ENCODE data around the gene P2RY8.
"Not testable (repeated sequence)": the region's sequence is repeated elsewhere in the genome, so short reads cannot be mapped to it uniquely, and the experiment has no call there.

P2RY8 gene

DNA sequence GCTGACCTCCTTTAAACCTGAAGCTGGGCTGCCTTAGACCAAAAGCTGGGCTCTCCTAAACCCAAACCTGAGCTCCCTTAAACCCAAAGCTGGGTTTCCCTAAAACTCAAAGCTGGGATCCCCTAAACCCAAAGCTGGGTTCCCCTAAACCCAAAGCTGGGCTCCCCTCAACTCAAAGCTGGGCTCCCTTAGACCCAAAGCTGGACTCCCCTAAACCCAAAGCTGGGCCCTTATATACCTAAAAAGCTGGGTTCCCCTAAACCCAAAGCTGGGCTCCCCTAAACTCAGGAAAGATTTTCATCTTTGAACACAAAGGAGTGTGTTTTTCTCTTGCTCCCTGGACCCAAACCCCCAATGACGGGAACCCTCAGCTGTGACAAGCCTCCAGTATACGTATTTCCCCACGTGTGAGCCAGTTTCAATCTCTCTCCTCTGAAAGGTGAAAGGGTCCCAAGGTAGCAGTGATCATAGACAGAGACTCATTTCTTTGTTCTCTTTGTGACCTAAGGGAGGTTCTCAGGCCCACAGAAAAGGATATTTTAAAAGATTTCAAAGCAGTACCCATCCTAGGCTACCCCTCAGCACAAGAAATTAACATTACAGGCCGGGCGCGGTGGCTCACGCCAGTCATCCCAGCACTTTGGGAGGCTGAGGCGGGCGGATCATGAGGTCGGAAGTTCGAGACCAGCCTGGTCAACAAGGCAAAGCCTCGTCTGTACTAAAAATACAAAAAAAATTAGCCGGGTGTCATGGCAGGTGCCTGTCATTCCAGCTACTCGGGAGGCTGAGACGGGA lies 52.9 kb downstream of the P2RY8 start:
- H3K4me3 ChIP-seq (ENCODE audit: low read length) = no peak overlapping the region
- no peak for DNase-seq (ENCODE audit: low read depth)
- TF ChIP-seq CTCF (IDR thresholded peaks at IDR 0.05; ENCODE audit: insufficient read depth, low read depth, low read length, missing control alignments) = no peak

GRCh38 chrX:1482530-1482928 lies 54.5 kb downstream of the P2RY8 start:
- not testable (repeated sequence) for DNase-seq (ENCODE audit: low read depth); H3K4me3 ChIP-seq (ENCODE audit: low read length)

DNA sequence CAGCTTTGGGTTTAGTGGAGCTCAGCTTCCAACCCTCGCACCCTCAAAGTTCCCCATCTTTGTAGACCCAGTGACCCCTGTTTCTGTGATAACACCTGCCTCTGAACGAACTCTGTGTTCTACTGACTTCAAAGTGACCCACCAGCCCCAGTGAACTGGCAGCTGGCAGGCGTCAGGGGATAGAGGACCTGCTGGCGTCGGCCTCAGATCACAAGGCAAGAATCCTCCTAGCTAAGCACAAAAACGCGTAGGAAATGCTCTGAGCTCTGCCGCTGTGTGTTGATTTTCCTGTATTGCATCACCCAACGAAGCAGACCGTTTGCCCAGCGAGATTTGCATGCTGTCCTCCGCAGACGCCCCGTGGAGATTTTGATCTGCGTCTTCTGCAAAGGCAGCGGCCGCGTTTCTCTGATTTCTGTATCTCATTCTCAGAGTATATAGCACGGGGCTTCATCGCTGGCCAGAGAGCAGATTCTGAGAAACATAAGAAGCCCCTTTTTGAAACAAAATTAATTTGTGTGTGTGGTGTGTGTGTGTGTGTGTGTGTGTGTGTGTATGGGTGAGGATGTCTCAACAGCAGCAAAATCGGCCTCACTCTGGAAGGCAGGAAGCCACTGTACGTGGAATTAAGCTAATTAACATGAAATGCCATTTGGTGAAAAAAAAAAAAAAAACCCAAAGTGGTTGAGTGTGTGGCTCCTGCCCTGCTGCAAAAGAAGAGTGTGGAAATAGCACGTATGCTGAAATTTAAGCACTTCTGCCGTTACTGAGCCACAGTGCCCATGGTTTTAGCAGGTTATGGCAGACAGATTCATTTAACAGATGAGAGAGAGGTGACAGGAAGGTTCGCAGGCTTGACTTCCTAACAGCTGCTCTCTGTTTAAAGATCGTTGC lies 55.1 kb downstream of the P2RY8 start:
- peak; percentile 49 for DNase-seq (ENCODE audit: low read depth)
- H3K4me3 ChIP-seq (ENCODE audit: low read length) = no peak overlapping the region
- TF ChIP-seq CTCF (IDR thresholded peaks at IDR 0.05; ENCODE audit: insufficient read depth, low read depth, low read length, missing control alignments) = no peak

DNA sequence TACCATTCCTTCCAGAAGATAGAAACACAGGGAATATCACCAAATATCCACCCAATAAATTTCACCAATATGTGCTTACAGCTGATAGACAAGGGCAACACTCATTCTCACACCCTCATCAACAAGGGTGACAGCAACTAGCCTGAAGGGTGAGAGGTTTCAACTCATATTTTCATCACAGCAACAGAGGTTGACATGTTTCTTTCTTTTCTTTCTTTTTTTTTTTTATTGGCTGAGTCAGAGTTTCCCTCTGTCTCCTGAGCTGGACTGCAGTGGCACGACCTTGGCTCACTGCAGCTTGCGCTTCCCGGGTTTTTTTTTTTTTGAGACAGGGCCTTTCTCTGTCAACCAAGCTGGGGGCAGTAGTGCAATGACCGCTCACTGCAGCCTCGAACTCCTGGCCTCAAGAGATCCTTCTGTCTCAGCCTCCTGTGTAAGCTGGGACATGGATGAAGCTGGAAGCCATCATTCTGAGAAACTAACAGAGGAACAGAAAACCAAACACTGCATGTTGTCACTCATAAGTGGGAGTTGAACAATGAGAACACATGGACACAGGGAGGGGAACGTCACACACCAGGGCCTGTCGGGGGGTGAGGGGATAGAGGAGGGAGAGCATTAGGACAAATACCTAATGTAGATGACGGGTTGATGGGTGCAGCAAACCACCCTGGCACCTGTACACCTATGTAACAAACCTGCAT lies 56.8 kb downstream of the P2RY8 start:
- no peak for TF ChIP-seq CTCF (IDR thresholded peaks at IDR 0.05; ENCODE audit: insufficient read depth, low read depth, low read length, missing control alignments)
- DNase-seq (ENCODE audit: low read depth) = no peak

DNA sequence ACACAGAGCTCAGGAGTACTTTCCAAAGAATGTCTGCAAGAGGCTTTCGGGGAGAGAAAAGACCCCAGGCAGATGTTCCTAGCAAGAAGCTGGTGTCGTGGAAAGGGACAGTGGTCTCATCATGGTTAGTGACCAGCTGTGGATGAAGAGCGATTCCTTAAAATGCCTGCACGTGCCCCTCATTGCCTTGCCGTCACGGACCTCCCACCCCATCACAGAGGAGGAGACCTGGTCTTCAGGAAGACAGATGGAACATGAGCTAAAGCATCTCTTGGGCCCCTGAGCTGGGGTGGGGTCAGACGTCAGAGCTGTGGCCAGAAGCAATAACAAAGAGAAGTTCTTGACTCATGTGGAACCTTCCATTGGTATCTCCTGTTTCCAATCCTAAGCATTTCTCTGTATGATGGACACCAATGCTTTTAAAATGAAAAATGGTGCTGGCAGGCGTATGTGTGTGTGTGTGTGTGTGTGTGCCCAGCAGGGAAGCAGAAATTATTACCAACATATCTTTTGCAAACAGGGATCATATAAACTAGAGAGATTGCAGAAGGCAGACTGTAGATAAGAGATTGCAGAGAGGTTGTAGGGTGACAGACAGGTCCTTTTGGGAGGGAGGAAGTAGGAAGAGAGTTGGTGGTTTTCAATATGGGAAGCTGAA lies 59.1 kb downstream of the P2RY8 start:
- no peak overlapping the region for H3K4me3 ChIP-seq (ENCODE audit: low read length)
- DNase-seq (ENCODE audit: low read depth) = no peak
- TF ChIP-seq CTCF (IDR thresholded peaks at IDR 0.05; ENCODE audit: insufficient read depth, low read depth, low read length, missing control alignments) = no peak

More for the DNA sequence above, 56.8 kb downstream of the P2RY8 start:
- no peak overlapping the region for H3K4me3 ChIP-seq (ENCODE audit: low read length)

- no peak for TF ChIP-seq CTCF (IDR thresholded peaks at IDR 0.05; ENCODE audit: insufficient read depth, low read depth, low read length, missing control alignments)
- no peak overlapping the region for H3K4me3 ChIP-seq (ENCODE audit: low read length)
- DNase-seq (ENCODE audit: low read depth) = no peak
Observed at GRCh38 chrX:1477229-1477628, 59.8 kb downstream of the P2RY8 start.
